ENCODE results near the gene FAM156B. TPM values are rescaled to one million over a fixed set of nuclear protein-coding genes. Genes with fewer than 3 reads are reported as not detected.
"Not testable (repeated sequence)": the region's sequence is repeated elsewhere in the genome, so short reads cannot be mapped to it uniquely, and the experiment has no call there.

FAM156B gene
- total RNA-seq, 1 experiment from 2014 or later: 11.2 TPM

- WGBS (ENCODE audit: extremely low coverage, insufficient read length, low lambda C conversion rate): no CpG with 5 or more reads among the region's 9 CpGs
- H3K36me3 Mint-ChIP-seq (ENCODE audit: insufficient read depth in 1 of 3, low read depth in 3 of 3); H2AFZ ChIP-seq (ENCODE audit: low read length); H3K9me3 Mint-ChIP-seq; H3K9me3 ChIP-seq (ENCODE audit: control insufficient read depth, low read depth, low read length); DNase-seq; H3K23ac ChIP-seq (ENCODE audit: insufficient read length, low read depth, low read length); H3K4me1 Mint-ChIP-seq; H3K56ac ChIP-seq (ENCODE audit: insufficient read length, low read depth, low read length); H3K27me3 Mint-ChIP-seq (ENCODE audit: low read depth); H3K27ac Mint-ChIP-seq; H2BK120ac ChIP-seq (ENCODE audit: low read depth, low read length, poor library complexity, severe bottlenecking); H3K27me3 ChIP-seq (ENCODE audit: insufficient read depth, low read length); H2BK5ac ChIP-seq (ENCODE audit: insufficient read length, low read length); H2BK12ac ChIP-seq (ENCODE audit: insufficient read length, low read depth, low read length); H3K23me2 ChIP-seq (ENCODE audit: insufficient read length, low read depth, low read length, poor library complexity, severe bottlenecking); H3K4me3 Mint-ChIP-seq; H4K8ac ChIP-seq (replicated peaks; ENCODE audit: insufficient read length, low read depth, low read length); H2AK5ac ChIP-seq (ENCODE audit: insufficient read length, low read length); H3T11ph ChIP-seq (ENCODE audit: low read length); H3K18ac ChIP-seq (ENCODE audit: insufficient read length, low read depth, low read length); H3K79me1 ChIP-seq (ENCODE audit: insufficient read depth, low read depth, low read length, poor library complexity, severe bottlenecking); H3K4me1 ChIP-seq (ENCODE audit: insufficient read depth, low read length); H3K14ac ChIP-seq (ENCODE audit: insufficient read depth, low read length); H3K4me2 ChIP-seq (ENCODE audit: insufficient read depth, insufficient read length, low read length); H3K4ac ChIP-seq (ENCODE audit: low read depth, low read length); H2BK15ac ChIP-seq (ENCODE audit: low read depth, low read length); H4K20me1 ChIP-seq (ENCODE audit: control insufficient read depth, insufficient read depth, insufficient read length); H4K5ac ChIP-seq (ENCODE audit: insufficient read length, low read depth, low read length); H3K79me2 ChIP-seq (ENCODE audit: insufficient read depth, low read length); H3K9ac ChIP-seq (ENCODE audit: extremely low read depth, insufficient read length, low read length); H2BK20ac ChIP-seq (ENCODE audit: low read depth, low read length, poor library complexity, severe bottlenecking); H4K91ac ChIP-seq (ENCODE audit: insufficient read length, low read depth, low read length); H3K27ac ChIP-seq (ENCODE audit: insufficient read length, low read depth, low read length): not testable (repeated sequence)
Observed at GRCh38 chrX:52888090-52888489, 9.0 kb upstream of the FAM156B start.

GRCh38 chrX:52896438-52896837 lies 692 bp upstream of the FAM156B start:
- not testable (repeated sequence) for H3K4me1 Mint-ChIP-seq; H3K79me1 ChIP-seq (ENCODE audit: insufficient read depth, low read depth, low read length, poor library complexity, severe bottlenecking); H3K4ac ChIP-seq (ENCODE audit: low read depth, low read length); H3K9me3 ChIP-seq (ENCODE audit: control insufficient read depth, low read depth, low read length); H3K9ac ChIP-seq (ENCODE audit: extremely low read depth, insufficient read length, low read length); H3K27me3 ChIP-seq (ENCODE audit: insufficient read depth, low read length); H3K4me3 Mint-ChIP-seq; H4K20me1 ChIP-seq (ENCODE audit: control insufficient read depth, insufficient read depth, insufficient read length); H3K27ac ChIP-seq (ENCODE audit: insufficient read length, low read depth, low read length); H2BK20ac ChIP-seq (ENCODE audit: low read depth, low read length, poor library complexity, severe bottlenecking); H3K4me2 ChIP-seq (ENCODE audit: insufficient read depth, insufficient read length, low read length); H3K23ac ChIP-seq (ENCODE audit: insufficient read length, low read depth, low read length); DNase-seq; H3K9me3 Mint-ChIP-seq; H2AFZ ChIP-seq (ENCODE audit: low read length); H3K79me2 ChIP-seq (ENCODE audit: insufficient read depth, low read length); H2BK15ac ChIP-seq (ENCODE audit: low read depth, low read length); H3K36me3 Mint-ChIP-seq (ENCODE audit: insufficient read depth in 1 of 3, low read depth in 3 of 3); H3K27me3 Mint-ChIP-seq (ENCODE audit: low read depth); H3K23me2 ChIP-seq (ENCODE audit: insufficient read length, low read depth, low read length, poor library complexity, severe bottlenecking); H3T11ph ChIP-seq (ENCODE audit: low read length); H2AK5ac ChIP-seq (ENCODE audit: insufficient read length, low read length); H3K14ac ChIP-seq (ENCODE audit: insufficient read depth, low read length); H3K56ac ChIP-seq (ENCODE audit: insufficient read length, low read depth, low read length); H4K8ac ChIP-seq (replicated peaks; ENCODE audit: insufficient read length, low read depth, low read length); H4K91ac ChIP-seq (ENCODE audit: insufficient read length, low read depth, low read length); H2BK5ac ChIP-seq (ENCODE audit: insufficient read length, low read length); H4K5ac ChIP-seq (ENCODE audit: insufficient read length, low read depth, low read length); H3K27ac Mint-ChIP-seq; H3K18ac ChIP-seq (ENCODE audit: insufficient read length, low read depth, low read length); H2BK12ac ChIP-seq (ENCODE audit: insufficient read length, low read depth, low read length); H3K4me1 ChIP-seq (ENCODE audit: insufficient read depth, low read length); H2BK120ac ChIP-seq (ENCODE audit: low read depth, low read length, poor library complexity, severe bottlenecking)
- whole genome bisulfite sequencing (ENCODE audit: extremely low coverage, insufficient read length, low lambda C conversion rate): no CpG with 5 or more reads among the region's 8 CpGs

All from H9 (cell line).